NCI-H82 (cell line): ENCODE measurements around the gene IGIP.

Experiments used
- DNase-seq: peaks from one replicate; lab custom pipeline; 2025; lab: John Stamatoyannopoulos, UW

Gene IGIP

GRCh38 chr5:140165923-140166270 lies 40.2 kb downstream of the IGIP start:
- no peak for DNase-seq

GRCh38 chr5:140166911-140167310 lies 41.2 kb downstream of the IGIP start:
- DNase-seq: no peak

GRCh38 chr5:140168371-140168770 lies 42.6 kb downstream of the IGIP start:
- no peak for DNase-seq

GRCh38 chr5:140169410-140169809 lies 43.7 kb downstream of the IGIP start:
- DNase-seq: no peak

GRCh38 chr5:140172483-140172882 lies 46.7 kb downstream of the IGIP start:
- DNase-seq: no peak

GRCh38 chr5:140174014-140174413 lies 48.3 kb downstream of the IGIP start:
- DNase-seq: no peak

GRCh38 chr5:140174465-140175366 lies 49.0 kb downstream of the IGIP start, which contains the start of gene CYSTM1:
Gene CYSTM1 (plus strand): TSS chr5:140175188. CDS start chr5:140194466, 19,278 bp downstream.
- peak; percentile 97 for DNase-seq

GRCh38 chr5:140175367-140176030 lies 49.8 kb downstream of the IGIP start:
- peak; percentile 83 for DNase-seq

GRCh38 chr5:140176031-140176387 lies 50.3 kb downstream of the IGIP start:
- no peak for DNase-seq

GRCh38 chr5:140178086-140178410 lies 52.3 kb downstream of the IGIP start:
- DNase-seq: no peak

GRCh38 chr5:140178482-140179116 lies 52.9 kb downstream of the IGIP start:
- no peak for DNase-seq
